Regular cardiac myocyte (primary cell): ENCODE results near the gene SCIMP. TPM values are rescaled to one million over a fixed set of nuclear protein-coding genes. Genes with fewer than 3 reads are reported as not detected.

Experiments
- total RNA-seq: library from RNA; depleted of rRNA; stranded (reverse); fragments of >200 nt; gene quantifications from 2 replicates; pipeline ENCODE4 v1.2.3, GENCODE V29; 2014

SCIMP gene
- total RNA-seq = not detected in 2 replicates

GRCh38 chr17:5234645-5235576 is at the start of gene SCIMP:
Gene SCIMP (minus strand): TSS chr17:5234860. CDS start chr17:5234755, 105 bp downstream.

GRCh38 chr17:5281814-5282641 is 47.4 kb upstream of the SCIMP start, which contains the start of gene RABEP1:
Gene RABEP1 (plus strand): TSS chr17:5282284. CDS start chr17:5282487, 203 bp downstream.

DNA sequence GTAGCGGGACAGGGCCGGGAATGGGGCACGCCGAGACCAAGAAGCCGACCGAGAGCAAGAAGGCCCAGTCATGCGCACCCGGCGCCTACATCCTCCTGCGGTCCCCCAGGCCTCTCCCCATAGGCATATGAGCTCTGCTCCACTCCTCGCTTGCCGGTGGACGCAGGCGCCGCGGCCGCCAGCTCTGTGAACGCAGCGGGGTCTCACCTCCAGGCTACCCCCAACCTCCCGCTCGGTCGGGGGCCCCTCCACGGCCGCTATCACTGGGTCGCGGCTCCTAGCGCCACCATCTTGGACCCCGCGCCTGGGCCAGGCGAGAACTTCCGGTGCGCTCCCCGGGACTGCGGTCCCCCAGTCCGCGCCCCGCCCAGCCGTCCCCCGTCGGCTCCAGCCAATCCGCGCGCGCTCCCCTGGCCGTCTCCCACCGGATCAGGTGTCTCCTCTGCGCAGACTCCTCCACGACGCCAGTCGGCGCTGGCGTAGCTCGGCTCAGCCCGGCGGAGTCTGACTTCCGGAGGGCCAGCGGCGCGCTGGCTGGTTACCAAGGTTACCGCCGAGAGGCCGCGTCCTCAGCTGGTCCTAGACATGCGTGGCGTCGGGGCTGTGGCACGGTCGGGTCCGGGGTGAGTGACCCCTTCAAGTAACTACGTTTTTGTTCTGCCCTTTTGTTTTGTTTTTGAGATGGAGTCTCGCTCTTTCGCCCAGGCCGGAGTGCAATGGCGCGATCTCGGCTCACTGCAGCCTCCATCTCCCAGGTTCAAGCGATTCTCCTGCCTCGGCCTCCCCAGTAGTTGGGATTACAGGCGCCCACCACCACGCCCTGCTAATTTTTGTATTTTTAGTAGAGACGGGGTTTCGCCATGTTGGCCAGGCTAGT is 42.9 kb downstream of the SCIMP start, which contains the start of gene ZNF594:
Gene ZNF594, minus strand, starts transcription at position 328 of the 877 bp plus-strand sequence. CDS start 7,612 bp downstream, outside the sequence.

Other genes starting within 250 kb of the SCIMP start
- 2.9 and 3.4 TPM in 2 replicates for gene CAMTA2, start 247.2 kb downstream of the SCIMP start, total RNA-seq
- 0.19 and 0.28 TPM in 2 replicates for gene INCA1, start 237.3 kb downstream of the SCIMP start, total RNA-seq
- gene KIF1C, start 236.9 kb downstream of the SCIMP start, total RNA-seq = 67.7 and 90.5 TPM in 2 replicates
- gene SLC52A1, start 199.4 kb downstream of the SCIMP start, total RNA-seq = 0.28 TPM in 1 of 2 replicates, not detected in the other
- gene ZFP3, start 156.4 kb downstream of the SCIMP start, total RNA-seq = 1.7 and 2.0 TPM in 2 replicates
- gene ZNF232, start 123.0 kb downstream of the SCIMP start, total RNA-seq = 6.3 and 6.5 TPM in 2 replicates
- under 0.01 TPM in 1 of 2 replicates, not detected in the other for gene USP6, start 118.8 kb downstream of the SCIMP start, total RNA-seq
- 8.2 and 12.1 TPM in 2 replicates for gene ZNF594, start 43.0 kb downstream of the SCIMP start, total RNA-seq
- gene RABEP1, start 47.4 kb upstream of the SCIMP start, total RNA-seq = 49.3 and 54.4 TPM in 2 replicates
- gene NUP88, start 184.8 kb upstream of the SCIMP start, total RNA-seq = 58.9 and 163 TPM in 2 replicates
- gene RPAIN, start 185.3 kb upstream of the SCIMP start, total RNA-seq = 33.8 and 42.6 TPM in 2 replicates
- gene C1QBP, start 204.3 kb upstream of the SCIMP start, total RNA-seq = 120 and 336 TPM in 2 replicates
- 6.2 and 13.0 TPM in 2 replicates for gene DHX33, start 234.1 kb upstream of the SCIMP start, total RNA-seq